Karpas-422 (cell line): ENCODE data around the gene PPHLN1. TPM values are rescaled to one million over a fixed set of nuclear protein-coding genes. Genes with fewer than 3 reads are reported as not detected.

Experiments used
- DNase-seq: peaks from one replicate; pipeline ENCODE4 v3.0.0-alpha.2; 2015
- H2AFZ ChIP-seq: fragments of 200-600 bp; sonication (generic); 2 replicates; pipeline ENCODE4 v1.6.1; 2014; ENCODE audit warnings: antibody characterized with exemption, low read length, mixed read lengths
- H3K27ac ChIP-seq: fragments of 200-600 bp; sonication (generic); 2 replicates; pipeline ENCODE4 v1.5.1; 2014; ENCODE audit warnings: mild to moderate bottlenecking, low read length, moderate library complexity
- H3K27me3 ChIP-seq: fragments of 200-600 bp; sonication (generic); 2 replicates; pipeline ENCODE4 v1.6.1; 2014; ENCODE audit warnings: low read length, mixed read lengths
- H3K36me3 ChIP-seq: fragments of 200-600 bp; sonication (generic); 2 replicates; pipeline ENCODE4 v1.6.1; 2014; ENCODE audit warnings: low read length, mixed read lengths; ENCODE audit not compliant: insufficient read depth
- H3K4me1 ChIP-seq: fragments of 200-600 bp; sonication (generic); 2 replicates; pipeline ENCODE4 v1.6.1; 2014; ENCODE audit warnings: mild to moderate bottlenecking, low read length, mixed read lengths
- H3K4me2 ChIP-seq: fragments of 200-600 bp; sonication (generic); 2 replicates; pipeline ENCODE4 v1.6.1; 2014; ENCODE audit warnings: low read length, low read depth, mild to moderate bottlenecking; ENCODE audit not compliant: poor library complexity, severe bottlenecking
- H3K4me3 ChIP-seq: fragments of 200-600 bp; sonication (generic); 2 replicates; pipeline ENCODE4 v1.5.1; 2014; ENCODE audit warnings: mild to moderate bottlenecking, antibody characterized with exemption, low read length, mixed read lengths
- H3K79me2 ChIP-seq: fragments of 200-600 bp; sonication (generic); 2 replicates; pipeline ENCODE4 v1.6.1; 2014; ENCODE audit warnings: mild to moderate bottlenecking, low read length, mixed read lengths
- H3K9ac ChIP-seq: fragments of 200-600 bp; sonication (generic); 2 replicates; pipeline ENCODE4 v1.6.0; 2014; ENCODE audit warnings: low read length
- H3K9me2 ChIP-seq: fragments of 200-600 bp; sonication (generic), shearing (Covaris generic); replicated peaks from 2 replicates; pipeline ENCODE4 v1.6.0; 2014; ENCODE audit warnings: mild to moderate bottlenecking, low read length, moderate library complexity; ENCODE audit not compliant: insufficient read depth
- H3K9me3 ChIP-seq: fragments of 300-700, 200-600 bp; sonication (generic); 2 replicates; pipeline ENCODE4 v1.6.1; 2014; ENCODE audit warnings: low read length, mixed read lengths
- H4K20me1 ChIP-seq: fragments of 200-600 bp; sonication (generic); 2 replicates; pipeline ENCODE4 v1.6.1; 2014; ENCODE audit warnings: mild to moderate bottlenecking, antibody characterized with exemption, low read length, low read depth; ENCODE audit not compliant: insufficient read depth
- total RNA-seq: library from RNA; depleted of rRNA; stranded (reverse); fragments of >200 nt; shearing (Covaris generic); gene quantifications from 2 replicates; pipeline ENCODE4 v1.2.3, GENCODE V29; 2014; ENCODE audit warnings: low replicate concordance

The PPHLN1 gene
- total RNA-seq, 1 experiment from 2014 or later = 174 TPM

DNA sequence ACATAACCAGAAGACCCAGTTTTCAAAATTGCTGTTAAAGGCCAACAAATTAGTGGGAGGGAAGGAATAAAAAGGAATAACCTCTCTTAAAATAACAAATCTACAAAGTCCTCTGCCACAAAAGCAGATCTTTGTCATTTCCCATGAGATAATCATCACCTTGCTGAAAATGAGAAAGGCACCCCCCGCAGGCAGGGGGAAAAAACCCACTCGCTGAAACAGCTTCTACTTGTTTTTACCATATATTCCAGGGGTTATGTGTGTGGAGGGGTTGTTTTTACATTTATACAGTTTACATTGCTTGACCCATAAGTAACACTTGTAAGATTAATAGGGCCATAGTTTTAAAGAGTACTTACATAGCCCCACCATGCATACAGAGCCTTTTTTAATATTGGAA lies 132.6 kb downstream of the PPHLN1 start:
- H3K27me3 ChIP-seq = no peaks in the 10 kb centered on the region
- H4K20me1 ChIP-seq = no peaks in the 10 kb centered on the region
- H3K9ac ChIP-seq = no peak overlapping the region
- H3K4me2 ChIP-seq = no peak overlapping the region
- no peak overlapping the region for H2AFZ ChIP-seq
- peak; percentile 59 for DNase-seq
- no peaks in the 10 kb centered on the region for H3K9me3 ChIP-seq
- H3K4me3 ChIP-seq = no peak overlapping the region
- no peaks in the 10 kb centered on the region for H3K79me2 ChIP-seq
- H3K9me2 ChIP-seq = no peaks in the 10 kb centered on the region
- H3K4me1 ChIP-seq = peaks cover 12% of the 10 kb centered on the region
- peak overlapping the region; percentile 50; the same call in 1 of the 2 replicates for H3K27ac ChIP-seq
- no peaks in the 10 kb centered on the region for H3K36me3 ChIP-seq

GRCh38 chr12:42459336-42459847 lies 133.4 kb downstream of the PPHLN1 start:
- no peak for DNase-seq
- peaks cover 12% of the 10 kb centered on the region for H3K4me1 ChIP-seq
- no peaks in the 10 kb centered on the region for H3K27me3 ChIP-seq
- no peaks in the 10 kb centered on the region for H4K20me1 ChIP-seq
- H3K4me3 ChIP-seq = no peak overlapping the region
- H3K9me2 ChIP-seq = no peaks in the 10 kb centered on the region
- no peaks in the 10 kb centered on the region for H3K36me3 ChIP-seq
- no peaks in the 10 kb centered on the region for H3K79me2 ChIP-seq
- no peaks in the 10 kb centered on the region for H3K9me3 ChIP-seq
- H3K4me2 ChIP-seq = no peak overlapping the region
- H2AFZ ChIP-seq = no peak overlapping the region
- no peak overlapping the region for H3K9ac ChIP-seq
- no peak overlapping the region for H3K27ac ChIP-seq

- H3K27ac ChIP-seq = 0 out of 2 replicates have a peak overlapping the region, but pooled peaks have one; percentile 24
- peaks cover 29% of the 10 kb centered on the region for H3K4me1 ChIP-seq
- no peaks in the 10 kb centered on the region for H3K27me3 ChIP-seq
- H2AFZ ChIP-seq = no peak overlapping the region
- no peak overlapping the region for H3K9ac ChIP-seq
- H3K79me2 ChIP-seq = no peaks in the 10 kb centered on the region
- no peaks in the 10 kb centered on the region for H3K9me2 ChIP-seq
- DNase-seq = no peak
- H3K36me3 ChIP-seq = no peaks in the 10 kb centered on the region
- H3K4me2 ChIP-seq = no peak overlapping the region
- no peaks in the 10 kb centered on the region for H4K20me1 ChIP-seq
- H3K4me3 ChIP-seq = no peak overlapping the region
- no peaks in the 10 kb centered on the region for H3K9me3 ChIP-seq
Observed at GRCh38 chr12:42462486-42462885, 136.5 kb downstream of the PPHLN1 start.

GRCh38 chr12:42463671-42464070 lies 137.7 kb downstream of the PPHLN1 start:
- no peak overlapping the region for H3K4me3 ChIP-seq
- DNase-seq = no peak
- no peaks in the 10 kb centered on the region for H3K27me3 ChIP-seq
- no peak overlapping the region for H3K27ac ChIP-seq
- H4K20me1 ChIP-seq = no peaks in the 10 kb centered on the region
- H3K36me3 ChIP-seq = no peaks in the 10 kb centered on the region
- no peaks in the 10 kb centered on the region for H3K79me2 ChIP-seq
- no peak overlapping the region for H2AFZ ChIP-seq
- no peaks in the 10 kb centered on the region for H3K9me2 ChIP-seq
- H3K4me1 ChIP-seq = peaks cover 33% of the 10 kb centered on the region
- H3K4me2 ChIP-seq = no peak overlapping the region
- H3K9ac ChIP-seq = no peak overlapping the region
- no peaks in the 10 kb centered on the region for H3K9me3 ChIP-seq

DNA sequence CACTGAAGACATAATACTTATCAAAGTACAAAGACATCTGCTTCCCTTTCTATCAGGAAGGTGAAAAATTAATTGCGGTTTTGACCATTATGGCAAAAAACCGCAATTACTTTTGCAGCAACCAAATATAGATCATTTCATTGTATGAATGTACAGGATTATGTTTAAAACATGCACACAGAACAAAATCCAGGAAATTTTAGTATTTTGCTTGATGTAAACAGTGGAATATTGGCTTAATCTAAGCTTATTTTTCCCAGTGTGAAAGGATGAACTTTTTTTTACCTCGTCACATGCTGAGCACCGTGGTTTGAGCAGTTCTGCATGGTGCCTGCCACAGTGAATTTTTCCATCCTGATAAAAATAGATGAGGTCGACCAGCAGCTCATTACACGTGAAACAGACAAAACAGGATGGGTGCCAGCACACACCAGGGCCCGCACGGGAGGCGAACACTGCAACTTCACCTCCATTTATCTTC lies 142.4 kb downstream of the PPHLN1 start:
- peak overlapping the region; percentile 97 for H3K27ac ChIP-seq
- no peaks in the 10 kb centered on the region for H3K79me2 ChIP-seq
- peak overlapping the region; percentile 87 for H3K4me2 ChIP-seq
- no peaks in the 10 kb centered on the region for H3K9me2 ChIP-seq
- peak overlapping the region; percentile 64 for H3K4me3 ChIP-seq
- H3K4me1 ChIP-seq = peaks cover 78% of the 10 kb centered on the region
- H3K27me3 ChIP-seq = no peaks in the 10 kb centered on the region
- H3K9ac ChIP-seq = peak overlapping the region; percentile 66
- no peaks in the 10 kb centered on the region for H4K20me1 ChIP-seq
- H3K36me3 ChIP-seq = no peaks in the 10 kb centered on the region
- no peaks in the 10 kb centered on the region for H3K9me3 ChIP-seq
- DNase-seq = peak; percentile 88
- peak overlapping the region; percentile 16 for H2AFZ ChIP-seq

DNA sequence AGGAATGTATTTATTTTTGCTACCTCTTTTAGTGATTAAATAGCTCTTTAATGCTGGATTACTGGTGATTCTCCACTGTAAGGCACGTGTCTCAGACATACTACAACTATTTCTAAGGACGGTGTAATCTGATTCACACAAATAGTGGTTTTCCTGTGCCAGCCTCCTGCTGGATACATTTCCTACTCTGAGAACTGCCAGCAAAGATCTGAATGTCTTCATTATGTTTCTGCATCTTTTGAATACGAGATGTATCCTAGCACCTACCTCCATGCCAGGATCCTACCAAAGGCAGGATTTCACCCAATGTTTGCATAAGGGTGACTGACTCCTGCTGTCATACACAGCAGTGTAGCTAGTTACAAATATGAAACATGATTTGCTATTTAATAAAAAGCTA lies 143.0 kb downstream of the PPHLN1 start:
- Histone ChIP-seq H3K9ac (peak overlapping the region; percentile 66), H3K4me2 (peak overlapping the region; percentile 87), H2AFZ (peak overlapping the region; percentile 16), H3K79me2 (no peaks in the 10 kb centered on the region), H3K4me3 (peak overlapping the region; percentile 64), H3K4me1 (peaks cover 80% of the 10 kb centered on the region), H3K27ac (peak overlapping the region; percentile 97), H3K9me2 (no peaks in the 10 kb centered on the region), H3K27me3 (no peaks in the 10 kb centered on the region), H4K20me1 (no peaks in the 10 kb centered on the region), H3K36me3 (no peaks in the 10 kb centered on the region), H3K9me3 (no peaks in the 10 kb centered on the region)
- DNase-seq = no peak

- Histone ChIP-seq H3K4me1 (peaks cover 83% of the 10 kb centered on the region), H3K79me2 (no peaks in the 10 kb centered on the region), H3K9me2 (no peaks in the 10 kb centered on the region), H3K27me3 (no peaks in the 10 kb centered on the region), H3K9ac (peak overlapping the region; percentile 66), H3K9me3 (no peaks in the 10 kb centered on the region), H3K36me3 (no peaks in the 10 kb centered on the region), H3K27ac (peak overlapping the region; percentile 97), H3K4me2 (peak overlapping the region; percentile 87), H3K4me3 (peak overlapping the region; percentile 64), H2AFZ (no peak overlapping the region), H4K20me1 (no peaks in the 10 kb centered on the region)
- DNase-seq = peak; percentile 96
Observed at GRCh38 chr12:42469355-42470175, 143.6 kb downstream of the PPHLN1 start.

- H3K9ac ChIP-seq = no peak overlapping the region
- H3K9me3 ChIP-seq = no peaks in the 10 kb centered on the region
- no peaks in the 10 kb centered on the region for H3K79me2 ChIP-seq
- no peaks in the 10 kb centered on the region for H3K9me2 ChIP-seq
- no peaks in the 10 kb centered on the region; the same call in 1 of the 2 replicates for H3K27me3 ChIP-seq
- no peak overlapping the region for H3K4me2 ChIP-seq
- H2AFZ ChIP-seq = no peak overlapping the region
- no peaks in the 10 kb centered on the region for H3K36me3 ChIP-seq
- no peak overlapping the region for H3K4me3 ChIP-seq
- H4K20me1 ChIP-seq = no peaks in the 10 kb centered on the region
- no peak for DNase-seq
- no peak overlapping the region for H3K27ac ChIP-seq
- H3K4me1 ChIP-seq = peaks cover 73% of the 10 kb centered on the region
Observed at GRCh38 chr12:42472376-42472775, 146.4 kb downstream of the PPHLN1 start.
